ENCODE results near the gene UBAC2. TPM values are rescaled to one million over a fixed set of nuclear protein-coding genes. Genes with fewer than 3 reads are reported as not detected.

UBAC2 gene
- total and polyA plus RNA-seq, 7 donors, result 31.8 to 73.9 (median 47.6) TPM

- no peak for DNase-seq
- WGBS, 2 donors, result 97 to 98% methylated on average over 16 of the region's 16 CpGs
- no peaks in the 10 kb centered on the region for H3K27me3 ChIP-seq
- H3K9me3 ChIP-seq, result no peaks in the 10 kb centered on the region
- no peaks in the 10 kb centered on the region for H3K4me1 ChIP-seq
- intact Hi-C loops (cut with DNase I), result no loop called here
- TF ChIP-seq CTCF (IDR thresholded peaks at IDR 0.05), result no peak
- no peak for TF ChIP-seq POLR2AphosphoS5 (IDR thresholded peaks at IDR 0.05)
- TF ChIP-seq EP300 (IDR thresholded peaks at IDR 0.05), result no peak
- no peak for TF ChIP-seq POLR2A (IDR thresholded peaks at IDR 0.05)
- H3K36me3 ChIP-seq, result peaks cover 0 to 45% (median 11%) of the 10 kb centered on the region in 4 donors
- H3K4me3 ChIP-seq, result no peak overlapping the region
- no peak overlapping the region for H3K27ac ChIP-seq
These were observed 141.5 kb downstream of the UBAC2 start for GRCh38 chr13:99341969-99342722.

- no peaks in the 10 kb centered on the region for H3K4me1 ChIP-seq
- no peak for TF ChIP-seq POLR2AphosphoS5 (IDR thresholded peaks at IDR 0.05)
- no peak for TF ChIP-seq CTCF (IDR thresholded peaks at IDR 0.05)
- TF ChIP-seq EP300 (IDR thresholded peaks at IDR 0.05), result no peak
- no peak for TF ChIP-seq POLR2A (IDR thresholded peaks at IDR 0.05)
- WGBS, 2 donors, result 81 to 91% methylated on average over 10 of the region's 10 CpGs
- DNase-seq, result no peak
- no peaks in the 10 kb centered on the region for H3K27me3 ChIP-seq
- H3K9me3 ChIP-seq, result no peaks in the 10 kb centered on the region
- peaks cover 0 to 52% (median 11%) of the 10 kb centered on the region in 4 donors for H3K36me3 ChIP-seq
- intact Hi-C loops (cut with DNase I), result no loop called here
- H3K27ac ChIP-seq, result no peak overlapping the region
- no peak overlapping the region for H3K4me3 ChIP-seq
These were observed 142.2 kb downstream of the UBAC2 start for GRCh38 chr13:99342723-99343315.

GRCh38 chr13:99344610-99345208 lies 144.1 kb downstream of the UBAC2 start:
- H3K9me3 ChIP-seq, result no peaks in the 10 kb centered on the region
- intact Hi-C loops (cut with DNase I), result no loop called here
- no peaks in the 10 kb centered on the region for H3K4me1 ChIP-seq
- no peak for DNase-seq
- 93 to 95% methylated on average over 6 of the region's 6 CpGs for WGBS, 2 donors
- TF ChIP-seq EP300 (IDR thresholded peaks at IDR 0.05) (no peak), POLR2A (IDR thresholded peaks at IDR 0.05) (no peak), POLR2AphosphoS5 (IDR thresholded peaks at IDR 0.05) (no peak), CTCF (IDR thresholded peaks at IDR 0.05) (no peak)
- no peak overlapping the region for H3K27ac ChIP-seq
- H3K4me3 ChIP-seq, result no peak overlapping the region
- H3K36me3 ChIP-seq, result peaks cover 0 to 63% (median 11%) of the 10 kb centered on the region in 4 donors
- no peaks in the 10 kb centered on the region for H3K27me3 ChIP-seq

GRCh38 chr13:99345345-99345744 lies 144.7 kb downstream of the UBAC2 start:
- no peak overlapping the region for H3K27ac ChIP-seq
- intact Hi-C loops (cut with DNase I), result no loop called here
- H3K4me3 ChIP-seq, result no peak overlapping the region
- no peaks in the 10 kb centered on the region for H3K27me3 ChIP-seq
- TF ChIP-seq POLR2AphosphoS5 (IDR thresholded peaks at IDR 0.05) (no peak), CTCF (IDR thresholded peaks at IDR 0.05) (no peak), EP300 (IDR thresholded peaks at IDR 0.05) (no peak), POLR2A (IDR thresholded peaks at IDR 0.05) (no peak)
- H3K9me3 ChIP-seq, result no peaks in the 10 kb centered on the region
- no peak for DNase-seq
- peaks cover 0 to 62% (median 11%) of the 10 kb centered on the region in 4 donors for H3K36me3 ChIP-seq
- 94 to 95% methylated on average over 5 of the region's 5 CpGs for WGBS, 2 donors
- no peaks in the 10 kb centered on the region for H3K4me1 ChIP-seq

Measured in sigmoid colon (tissue), 7 donors.